Progenitor cell of endocrine pancreas (in vitro differentiated cells): ENCODE data around the gene TNFSF9. TPM values are rescaled to one million over a fixed set of nuclear protein-coding genes. Genes with fewer than 3 reads are reported as not detected.

Experiments
- DNase-seq: peaks from one replicate; pipeline ENCODE4 v3.0.0; 2021; ENCODE audit warnings: low spot score; ENCODE audit not compliant: unreplicated experiment
- H3K27ac Mint-ChIP-seq: 2 replicates; pipeline ENCODE4 v1.8.0; 2021; ENCODE audit warnings: mild to moderate bottlenecking, moderate library complexity, mixed read lengths
- H3K27me3 Mint-ChIP-seq: 2 replicates; pipeline ENCODE4 v1.8.0; 2021; ENCODE audit warnings: mixed read lengths
- H3K36me3 Mint-ChIP-seq: 2 replicates; pipeline ENCODE4 v1.8.0; 2022; ENCODE audit warnings: mixed read lengths; ENCODE audit not compliant: insufficient read depth
- H3K4me1 Mint-ChIP-seq: 2 replicates; pipeline ENCODE4 v1.8.0; 2021; ENCODE audit warnings: low read depth, mixed read lengths
- H3K4me3 Mint-ChIP-seq: 2 replicates; pipeline ENCODE4 v1.8.0; 2021; ENCODE audit warnings: low read depth, mild to moderate bottlenecking, moderate library complexity, mixed read lengths
- H3K9me3 Mint-ChIP-seq: 2 replicates; pipeline ENCODE4 v1.8.0; 2021; ENCODE audit warnings: low read depth, mixed read lengths
- CTCF ChIP-seq: fragments of 200-600 bp; sonication (generic); IDR thresholded peaks from one replicate; pipeline ENCODE4 v1.5.0; 2021; ENCODE audit warnings: antibody characterized with exemption, mild to moderate bottlenecking; ENCODE audit not compliant: unreplicated experiment
- long read RNA-seq: library from polyadenylated mRNA; unstranded; transcript quantifications from one replicate; pipeline ENCODE4 v2.0.0, GENCODE V29; 2020
- total RNA-seq: library from RNA; stranded (reverse); gene quantifications from 2 replicates; pipeline ENCODE4 v1.2.1, GENCODE V29; 2021

The TNFSF9 gene, protein sequence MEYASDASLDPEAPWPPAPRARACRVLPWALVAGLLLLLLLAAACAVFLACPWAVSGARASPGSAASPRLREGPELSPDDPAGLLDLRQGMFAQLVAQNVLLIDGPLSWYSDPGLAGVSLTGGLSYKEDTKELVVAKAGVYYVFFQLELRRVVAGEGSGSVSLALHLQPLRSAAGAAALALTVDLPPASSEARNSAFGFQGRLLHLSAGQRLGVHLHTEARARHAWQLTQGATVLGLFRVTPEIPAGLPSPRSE
- total RNA-seq = 0.53 TPM in 1 of 2 replicates, not detected in the other
- long read RNA-seq = 0 reads

GRCh38 chr19:6530386-6531162 is at the start of gene TNFSF9:
TNFSF9 (plus strand) TSS chr19:6531026; CDS start chr19:6531037, 11 bp downstream.
- Mint-ChIP-seq H3K9me3 (no peaks in the 10 kb centered on the region), H3K4me1 (peaks cover 10% of the 10 kb centered on the region), H3K36me3 (no peaks in the 10 kb centered on the region), H3K27me3 (peaks cover 63% of the 10 kb centered on the region), H3K27ac (peak within 1 kb of the TSS; percentile 76), H3K4me3 (peak within 1 kb of the TSS; percentile 73)
- TF ChIP-seq CTCF = no peak
- DNase-seq = peak; percentile 77

DNA sequence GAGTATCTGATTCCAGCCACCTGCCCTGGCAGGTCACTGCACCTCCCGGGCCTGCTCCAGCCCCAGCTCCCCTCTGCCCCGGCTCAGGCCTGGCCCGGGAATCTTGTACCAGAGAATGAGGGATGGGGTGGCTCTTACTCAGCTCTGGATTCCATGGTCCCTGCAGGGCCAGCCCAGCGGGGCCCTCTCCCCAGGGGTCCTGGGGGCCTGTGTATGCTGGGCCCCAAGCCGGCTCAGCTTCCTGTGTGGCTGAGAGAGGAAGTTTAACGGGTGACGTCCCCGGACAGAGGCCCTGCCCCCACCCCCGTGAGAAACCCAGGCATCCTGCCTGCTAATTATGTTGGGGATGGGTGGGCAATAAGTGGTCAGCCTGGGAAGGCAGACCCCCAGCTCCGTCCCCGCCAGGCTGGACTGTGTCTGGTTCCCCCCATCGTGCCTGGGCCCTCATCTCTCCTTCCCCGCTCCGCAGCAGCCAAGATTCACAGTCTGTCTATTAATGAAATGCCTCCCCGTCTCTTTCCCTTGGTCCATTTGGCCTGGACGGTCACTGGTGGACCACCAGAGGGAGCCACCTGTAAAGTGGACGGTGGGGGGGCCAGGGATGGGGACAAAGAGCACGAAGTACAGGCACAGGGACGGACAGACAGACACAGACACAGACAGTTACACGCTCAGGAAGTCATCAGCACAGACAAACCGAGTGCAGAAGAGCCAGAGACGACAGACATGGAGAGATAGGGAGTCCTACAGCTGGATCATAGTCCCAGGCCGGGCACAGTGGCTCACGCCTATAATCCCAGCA is 49.1 kb upstream of the TNFSF9 start, which contains the start of gene DENND1C:
Gene DENND1C (minus strand): TSS at position 247 of the 802 bp plus-strand sequence. CDS start 92 bp downstream, at position 155.
- DNase-seq = no peak
- no peak within 1 kb of the TSS for H3K4me3 Mint-ChIP-seq
- peak within 1 kb of the TSS; percentile 65 for H3K27ac Mint-ChIP-seq
- H3K9me3 Mint-ChIP-seq = no peaks in the 10 kb centered on the region
- H3K4me1 Mint-ChIP-seq = no peaks in the 10 kb centered on the region
- peak; percentile 67 for TF ChIP-seq CTCF
- H3K27me3 Mint-ChIP-seq = peaks cover 8% of the 10 kb centered on the region
- no peaks in the 10 kb centered on the region for H3K36me3 Mint-ChIP-seq

DNA sequence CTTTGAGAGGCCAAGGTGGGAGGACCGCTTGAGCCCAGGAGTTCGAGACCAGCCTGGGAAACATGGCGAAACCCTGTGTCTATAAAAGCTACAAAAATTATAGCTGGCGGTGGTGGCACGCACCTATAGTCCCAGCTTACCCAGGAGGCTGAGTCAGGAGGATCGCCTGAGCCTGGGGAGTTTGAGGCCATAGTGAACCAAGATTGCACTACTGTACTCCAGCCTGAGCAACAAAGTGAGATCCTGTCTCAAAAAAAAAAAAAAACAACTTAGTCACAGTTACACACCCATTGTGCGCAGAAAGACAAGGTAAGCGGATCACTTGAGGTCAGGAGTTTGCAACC is 48.5 kb upstream of the TNFSF9 start:
- Mint-ChIP-seq H3K36me3 (no peaks in the 10 kb centered on the region), H3K27ac (no peak overlapping the region), H3K27me3 (peaks cover 8% of the 10 kb centered on the region), H3K4me1 (no peaks in the 10 kb centered on the region), H3K4me3 (no peak overlapping the region), H3K9me3 (no peaks in the 10 kb centered on the region)
- TF ChIP-seq CTCF = no peak
- DNase-seq = no peak

DNA sequence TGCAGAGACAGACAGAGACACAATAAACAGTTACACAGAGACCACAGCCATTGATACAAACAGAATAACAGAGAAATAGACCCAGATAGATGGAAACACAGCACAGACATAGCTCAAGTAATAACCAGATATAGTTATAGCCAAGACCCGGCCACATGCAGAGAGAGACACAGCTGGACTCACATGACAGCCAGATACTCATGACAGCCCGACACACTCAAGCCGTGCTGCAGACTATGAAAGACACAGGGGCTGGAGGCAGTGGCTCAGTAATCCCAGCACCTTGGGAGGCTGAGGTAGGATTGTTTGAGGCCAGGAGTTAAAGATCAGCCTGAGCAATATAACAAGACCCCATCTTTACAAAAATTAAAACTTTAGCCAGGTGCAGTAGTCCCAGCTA is 47.6 kb upstream of the TNFSF9 start:
- TF ChIP-seq CTCF = no peak
- Mint-ChIP-seq H3K36me3 (no peaks in the 10 kb centered on the region), H3K9me3 (no peaks in the 10 kb centered on the region), H3K4me3 (no peak overlapping the region), H3K27ac (no peak overlapping the region), H3K27me3 (peaks cover 8% of the 10 kb centered on the region), H3K4me1 (no peaks in the 10 kb centered on the region)
- no peak for DNase-seq

DNA sequence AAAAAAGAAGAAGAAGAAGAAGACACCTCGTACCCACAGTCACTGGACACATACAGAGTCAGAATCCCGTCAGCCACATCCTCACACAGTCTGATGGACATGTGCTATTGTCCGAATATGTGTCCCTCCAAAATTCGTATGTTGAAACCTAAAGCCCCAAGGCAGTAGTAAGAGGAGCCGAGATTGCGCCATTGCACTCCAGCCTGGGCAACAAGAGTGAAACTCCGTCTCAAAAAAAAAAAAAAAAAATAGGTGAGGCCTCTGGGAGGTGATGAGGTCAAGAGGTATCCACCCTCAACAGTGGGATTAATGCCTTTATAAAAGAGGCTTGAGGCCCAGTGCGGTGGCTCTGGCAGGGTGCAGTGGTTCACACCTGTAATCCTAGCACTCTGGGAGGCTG is 46.6 kb upstream of the TNFSF9 start:
- no peaks in the 10 kb centered on the region for H3K36me3 Mint-ChIP-seq

More for the DNA sequence above, 46.6 kb upstream of the TNFSF9 start:
- no peak for TF ChIP-seq CTCF
- Mint-ChIP-seq H3K9me3 (no peaks in the 10 kb centered on the region), H3K4me3 (no peak overlapping the region), H3K27ac (no peak overlapping the region), H3K4me1 (no peaks in the 10 kb centered on the region), H3K27me3 (peaks cover 9% of the 10 kb centered on the region)
- no peak for DNase-seq
